Measurements from ENCODE around the gene ACP7.
"Not testable (repeated sequence)": the region's sequence is repeated elsewhere in the genome, so short reads cannot be mapped to it uniquely, and the experiment has no call there.

The ACP7 gene

DNA sequence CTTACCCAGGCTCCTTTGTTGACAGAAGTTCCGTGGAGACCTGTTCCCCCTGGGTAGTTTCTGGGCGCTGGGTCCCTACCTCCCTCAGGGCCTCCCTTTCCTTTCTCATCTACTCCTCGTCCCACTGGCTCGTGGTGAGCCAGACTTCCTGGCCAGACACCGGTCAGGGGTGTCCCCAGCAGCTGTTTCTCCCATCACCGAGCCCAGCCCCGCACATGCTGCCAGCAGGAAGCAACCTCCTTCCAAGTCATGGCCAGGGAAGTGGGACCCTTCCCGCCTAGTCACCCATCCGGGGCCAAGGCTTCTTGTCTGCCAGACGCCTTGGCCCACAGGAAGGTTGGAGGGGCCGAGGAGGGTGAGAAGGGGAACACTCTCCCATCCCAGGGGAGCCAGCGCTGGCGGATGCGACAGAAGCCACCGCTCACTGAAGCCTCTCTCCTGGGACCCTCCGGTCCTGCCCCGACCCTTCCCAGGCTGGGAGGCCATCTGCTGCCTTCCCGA, 47.1 kb downstream of the ACP7 start:
- no peak for DNase-seq (ENCODE audit: low spot score)

GRCh38 chr19:39132344-39132969, 48.3 kb downstream of the ACP7 start:
- no peak for DNase-seq (ENCODE audit: low spot score)

GRCh38 chr19:39133431-39134270, 49.5 kb downstream of the ACP7 start:
- DNase-seq (ENCODE audit: low spot score), result no peak

GRCh38 chr19:39135701-39136100, 51.5 kb downstream of the ACP7 start:
- no peak for DNase-seq (ENCODE audit: low spot score)

- no peak for DNase-seq (ENCODE audit: low spot score)
These were observed 52.2 kb downstream of the ACP7 start for GRCh38 chr19:39136225-39136940.

DNA sequence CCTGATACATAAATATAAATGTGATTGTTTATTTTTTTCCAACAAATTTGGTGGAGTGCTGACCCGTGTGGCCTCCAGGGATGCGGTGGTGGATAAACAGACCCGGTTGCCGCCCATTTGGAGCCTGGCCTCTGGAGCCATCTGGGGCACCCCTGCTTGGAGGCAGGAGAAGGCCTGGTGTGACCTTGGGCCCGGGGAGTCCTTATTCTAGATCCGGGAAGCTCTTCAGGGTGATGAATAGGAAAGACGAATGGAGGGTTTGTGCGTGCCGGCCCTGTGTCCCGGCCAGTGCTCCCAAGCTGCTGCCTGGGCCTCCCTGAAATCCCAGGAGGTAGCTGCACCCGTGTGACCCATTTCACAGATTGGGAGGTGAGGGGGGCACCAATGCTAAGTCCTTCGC, 53.0 kb downstream of the ACP7 start:
- DNase-seq (ENCODE audit: low spot score), result no peak

DNA sequence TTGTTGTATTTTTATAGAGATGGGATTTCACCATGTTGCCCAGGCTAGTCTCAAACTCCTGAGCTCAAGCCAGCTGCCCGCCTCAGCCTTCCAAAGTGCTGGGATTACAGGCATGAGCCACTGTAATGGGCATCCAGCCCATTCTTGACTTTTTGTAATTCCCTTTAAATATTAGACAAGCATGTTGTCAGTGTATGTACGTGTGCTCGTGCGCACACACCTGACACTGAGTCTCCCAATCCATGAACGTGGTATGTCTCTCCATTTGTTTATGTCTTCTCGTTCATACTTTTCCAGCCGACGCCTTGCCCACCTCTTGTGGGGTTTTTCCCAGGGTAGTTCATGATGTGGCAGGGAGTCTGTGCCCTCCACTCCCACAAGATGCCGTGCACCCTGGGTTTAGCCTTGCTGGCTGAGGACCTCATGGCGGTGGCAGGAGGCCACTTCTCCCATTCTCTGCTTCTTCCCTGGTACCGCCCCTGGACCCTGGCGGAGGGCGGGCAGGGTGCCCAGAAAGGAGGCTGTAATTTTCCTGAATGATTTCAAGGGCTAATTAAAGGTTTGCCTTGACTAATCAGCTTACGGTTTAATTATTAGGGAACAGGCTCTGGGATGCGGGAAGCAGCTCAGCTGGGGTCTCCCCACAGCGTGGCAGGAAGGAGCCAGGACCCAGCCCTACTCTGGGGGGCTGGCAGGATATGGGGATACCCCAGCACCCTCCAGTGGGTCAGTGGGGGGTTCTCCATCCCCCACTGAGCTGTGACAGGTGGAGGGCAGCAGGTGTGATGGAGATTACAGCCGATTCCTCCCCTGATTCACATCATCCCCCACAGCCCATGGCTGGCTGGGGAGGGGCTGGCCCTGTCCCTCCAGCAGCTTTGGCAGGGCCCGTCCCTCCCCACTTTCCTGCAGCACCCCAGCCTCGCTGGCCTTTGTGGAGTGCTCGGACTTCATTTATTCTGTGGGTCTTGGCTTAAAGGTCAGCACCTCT, 54.3 kb downstream of the ACP7 start:
- DNase-seq (ENCODE audit: low spot score), result no peak

DNA sequence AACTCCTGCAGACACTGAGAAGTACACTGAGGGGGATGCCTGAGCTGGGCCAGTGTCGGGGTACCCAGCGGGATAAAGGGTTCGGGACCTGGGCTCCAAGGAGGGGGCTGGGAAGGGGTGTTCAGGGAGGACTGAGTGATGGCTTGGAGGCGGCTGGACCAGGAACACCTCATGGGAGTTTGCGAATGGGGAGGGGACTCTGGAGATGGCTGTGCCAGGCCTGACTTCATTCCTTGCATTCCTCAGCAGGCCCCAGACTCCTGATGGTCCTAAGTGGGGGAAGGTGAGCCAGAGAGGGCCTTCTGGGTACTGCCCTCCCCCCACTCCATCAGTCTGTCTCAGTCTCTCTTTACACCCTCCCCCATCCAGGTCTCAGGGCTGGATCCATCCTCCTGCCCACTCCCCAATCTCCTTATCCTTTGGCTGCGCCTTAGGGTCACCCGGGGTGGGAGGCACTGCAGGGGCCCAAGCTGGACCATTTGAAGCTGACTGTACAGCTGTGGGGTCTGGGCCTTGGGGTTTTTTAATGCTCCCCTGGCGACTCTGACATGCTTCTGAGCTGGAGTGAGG, 55.2 kb downstream of the ACP7 start:
- peak; percentile 67 for DNase-seq (ENCODE audit: low spot score)

GRCh38 chr19:39139971-39140453, 55.8 kb downstream of the ACP7 start:
- DNase-seq (ENCODE audit: low spot score), result no peak

GRCh38 chr19:39140594-39140993, 56.4 kb downstream of the ACP7 start:
- no peak for DNase-seq (ENCODE audit: low spot score)

- DNase-seq (ENCODE audit: low spot score), result no peak
These were observed 57.8 kb downstream of the ACP7 start for GRCh38 chr19:39141929-39142328.

- no peak for DNase-seq (ENCODE audit: low spot score)
These were observed 58.5 kb downstream of the ACP7 start for GRCh38 chr19:39142630-39143029.

DNA sequence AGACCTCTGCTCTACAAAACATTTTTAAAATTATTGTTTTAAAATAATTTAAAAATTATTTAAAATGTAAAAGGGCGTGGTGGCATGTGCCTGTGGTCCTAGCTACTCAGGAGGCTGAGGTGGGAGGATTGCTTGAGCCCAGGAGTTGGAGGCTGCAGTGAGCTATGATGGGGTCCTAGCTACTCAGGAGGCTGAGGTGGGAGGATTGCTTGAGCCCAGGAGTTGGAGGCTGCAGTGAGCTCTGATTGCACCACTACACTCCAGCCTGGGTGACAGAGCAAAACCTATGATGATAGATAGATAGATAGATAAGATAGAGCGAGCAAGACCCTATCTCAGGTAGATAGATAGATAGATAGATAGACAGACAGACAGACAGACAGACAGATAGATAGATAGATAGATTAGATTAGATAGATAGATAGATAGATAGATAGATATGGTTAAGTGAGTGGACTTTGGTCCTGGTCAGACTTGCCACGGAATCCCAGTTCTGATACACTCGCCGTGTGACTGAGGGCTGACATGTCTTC, 59.7 kb downstream of the ACP7 start:
- DNase-seq (ENCODE audit: low spot score), result not testable (repeated sequence)

DNA sequence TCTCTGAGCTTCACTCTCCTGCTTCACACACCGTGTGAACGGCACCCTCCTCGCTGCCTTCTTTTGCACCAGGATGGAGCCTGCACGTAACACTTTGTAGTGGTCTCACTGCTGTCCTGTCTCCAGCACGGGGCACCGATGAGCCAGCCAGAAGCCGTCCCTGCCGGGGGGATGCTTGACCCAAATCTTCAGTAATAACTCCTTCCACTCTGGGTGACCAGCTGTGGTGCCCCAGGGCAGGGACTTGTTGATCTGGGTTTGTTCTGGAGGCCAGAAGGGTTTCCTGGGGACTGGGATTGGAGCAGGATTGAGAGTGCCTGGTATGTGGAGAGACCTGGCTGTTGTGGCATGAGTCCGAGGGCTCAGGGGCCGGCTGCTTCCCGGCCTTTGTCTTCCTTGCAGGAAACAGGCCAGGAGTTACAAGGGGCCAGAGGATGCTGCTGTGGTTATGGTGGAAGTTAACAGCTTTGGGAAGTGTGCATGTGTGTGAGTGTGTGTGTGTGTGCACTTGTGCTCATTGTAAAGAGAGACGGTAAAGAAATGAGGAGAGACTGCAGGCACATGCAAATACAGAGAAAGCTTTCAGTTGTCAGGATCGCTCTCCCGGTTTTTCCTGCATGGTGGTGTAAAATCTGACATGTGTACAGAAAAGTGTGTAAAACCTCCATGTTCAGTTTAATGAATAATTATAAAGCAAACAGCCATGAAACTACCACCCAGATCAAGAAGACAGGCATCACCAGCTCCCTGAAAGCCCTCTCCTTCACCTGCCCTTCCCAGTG, 60.3 kb downstream of the ACP7 start:
- DNase-seq (ENCODE audit: low spot score), result no peak

- no peak for DNase-seq (ENCODE audit: low spot score)
These were observed 61.2 kb downstream of the ACP7 start for GRCh38 chr19:39145180-39145953.

DNA sequence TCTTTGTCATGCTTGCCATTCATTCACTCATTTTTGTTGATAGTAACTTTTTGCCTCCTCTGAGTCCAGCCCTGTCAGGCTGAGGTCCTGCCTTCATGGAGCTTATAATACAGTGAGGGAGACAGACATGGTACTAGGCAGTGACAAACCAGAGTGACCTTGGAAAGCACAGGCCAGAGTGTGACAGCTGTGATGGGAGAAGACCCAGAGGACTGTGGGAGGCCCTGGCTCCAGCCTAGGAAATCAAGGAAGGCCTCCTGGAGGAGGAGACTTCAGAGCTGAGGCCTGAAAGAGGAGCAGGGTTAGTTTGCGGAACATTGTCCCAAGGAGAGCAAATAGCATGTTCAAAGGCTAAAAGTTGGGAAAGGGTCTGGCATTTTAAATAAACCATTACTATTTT, 61.9 kb downstream of the ACP7 start:
- no peak for DNase-seq (ENCODE audit: low spot score)

DNA sequence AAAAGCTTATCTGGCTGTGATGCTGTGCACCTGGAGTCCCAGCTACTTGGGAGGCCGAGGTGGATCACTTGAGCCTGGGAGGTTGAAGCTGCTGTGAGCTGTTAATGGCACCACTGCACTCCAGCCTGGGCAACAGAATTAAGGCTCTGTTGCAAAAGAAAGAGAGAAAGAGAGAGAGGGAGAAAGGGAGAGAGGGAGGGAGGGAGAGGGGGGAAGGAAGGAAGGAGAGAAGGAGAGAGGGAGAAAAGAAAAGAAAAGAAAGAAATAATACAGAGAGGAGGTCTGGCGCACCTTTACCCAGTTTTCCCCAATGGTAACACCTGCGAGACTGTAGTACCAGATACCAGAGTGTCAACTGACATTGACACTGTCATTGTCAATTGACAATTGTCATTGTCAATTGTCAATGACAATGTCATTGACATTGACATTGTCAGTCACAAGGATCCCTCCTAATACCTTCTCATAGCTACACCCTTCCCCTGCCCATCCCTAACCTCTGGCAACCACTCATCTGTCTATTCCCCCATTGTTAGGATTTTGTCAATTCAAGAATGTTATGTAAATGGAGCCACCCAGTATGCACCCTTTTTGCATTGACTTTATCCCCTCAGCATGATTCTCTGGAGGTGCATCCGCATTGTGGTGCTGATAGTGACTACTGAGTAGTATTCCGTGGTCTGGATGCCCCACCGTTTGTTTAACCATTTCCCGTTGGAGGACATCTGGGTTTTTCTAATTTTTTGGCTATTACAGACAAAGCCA, 62.7 kb downstream of the ACP7 start:
- DNase-seq (ENCODE audit: low spot score), result no peak

DNA sequence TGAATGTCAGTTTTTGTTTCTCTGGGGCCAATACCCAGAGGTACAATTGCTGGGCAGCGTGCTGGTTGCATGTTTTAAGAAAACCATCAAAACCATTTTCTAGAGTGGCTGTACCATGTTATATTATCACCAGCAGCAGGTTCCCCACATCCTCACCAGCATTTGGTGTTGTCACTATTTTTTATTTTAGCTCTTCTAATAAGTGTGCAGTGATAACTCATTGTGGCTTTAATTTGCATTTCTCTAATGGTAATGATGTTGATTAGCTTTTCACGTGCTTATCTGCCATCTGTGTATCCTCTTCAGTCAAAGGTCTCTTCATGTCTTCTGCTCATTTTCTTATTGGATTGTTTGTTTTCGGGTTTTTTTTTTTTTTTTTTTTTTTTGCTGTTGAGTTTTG, 63.3 kb downstream of the ACP7 start:
- DNase-seq (ENCODE audit: low spot score), result no peak

Measured in iPS-NIHi11 (cell line).